Activated CD8-positive, alpha-beta T cell treated with anti-CD3 and anti-CD28 coated beads for 36 hours (primary cell): Measurements from ENCODE around the gene PLCH1. TPM values are rescaled to one million over a fixed set of nuclear protein-coding genes. Genes with fewer than 3 reads are reported as not detected.
"Not testable (repeated sequence)": the region's sequence is repeated elsewhere in the genome, so short reads cannot be mapped to it uniquely, and the experiment has no call there.

Experiments
- ATAC-seq: fragments of 200-7000 bp; cut with Tn5 transposase; one replicate; pipeline ENCODE4 v1.10.0; 2021; ENCODE audit warnings: mild to moderate bottlenecking, moderate library complexity
- CTCF ChIA-PET: fragments of 350-600 bp; sonication (Branson Sonifier 250); formaldehyde crosslinking; loops from one replicate; lab custom pipeline; 2021; ENCODE audit warnings: antibody characterized with exemption; lab: Charles Lee
- POLR2A ChIA-PET: fragments of 350-600 bp; sonication (Branson Sonifier 250); formaldehyde crosslinking; loops from one replicate; lab custom pipeline; 2021; ENCODE audit warnings: antibody characterized with exemption; lab: Charles Lee
- DNase-seq: peaks from one replicate; pipeline ENCODE4 v3.0.0-alpha.2; 2020
- H3K27ac Mint-ChIP-seq: one replicate; pipeline ENCODE4 v1.8.0; 2021; ENCODE audit warnings: mild to moderate bottlenecking, mixed read lengths
- H3K27me3 Mint-ChIP-seq: one replicate; pipeline ENCODE4 v1.8.0; 2021; ENCODE audit warnings: mixed read lengths
- H3K36me3 Mint-ChIP-seq: one replicate; pipeline ENCODE4 v1.8.0; 2021; ENCODE audit warnings: low read depth, mixed read lengths
- H3K4me1 Mint-ChIP-seq: one replicate; pipeline ENCODE4 v1.8.0; 2021; ENCODE audit warnings: low read depth, mixed read lengths
- H3K4me3 Mint-ChIP-seq: one replicate; pipeline ENCODE4 v1.8.0; 2021; ENCODE audit warnings: mild to moderate bottlenecking, moderate library complexity, mixed read lengths
- H3K9me3 Mint-ChIP-seq: one replicate; pipeline ENCODE4 v1.8.0; 2021; ENCODE audit warnings: mixed read lengths
- intact Hi-C: fragments of 100-400 bp; cut with micrococcal nuclease; formaldehyde crosslinking; loops from one replicate; pipeline ENCODE4 v1.10.0; 2022
- total RNA-seq, 2 experiments: library from RNA; stranded (reverse); gene quantifications; one replicate each; pipeline ENCODE4 v1.2.3, GENCODE V29; 2021
- TF ChIP-seq, protein P1 (sequence below): fragments of 200-600 bp; IDR thresholded peaks from one replicate; pipeline ENCODE4 v1.8.0; 2022; ENCODE audit warnings: antibody characterized with exemption, mild to moderate bottlenecking

Gene PLCH1
- total RNA-seq, 2 experiments from 2014 or later: 0.20 to 0.32 TPM

DNA sequence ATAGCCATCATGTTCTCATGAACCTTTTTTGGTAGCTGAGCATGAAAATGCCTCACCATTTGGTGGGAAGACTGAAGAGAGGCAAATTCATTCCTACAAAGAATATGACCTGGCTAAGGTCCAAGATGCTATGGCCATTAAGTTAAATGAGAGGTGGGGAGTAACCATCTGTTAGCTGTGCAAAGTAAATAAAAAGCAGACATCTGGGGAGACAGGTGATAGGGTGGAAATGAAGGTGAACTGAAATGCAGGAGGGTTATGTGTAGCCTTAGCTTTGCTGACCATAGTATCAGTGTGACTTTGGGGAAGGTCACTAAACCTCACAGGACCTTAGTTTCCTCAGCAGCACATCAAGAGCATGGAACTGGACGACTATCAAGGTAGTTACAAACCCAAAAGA lies 340.4 kb downstream of the PLCH1 start:
- Mint-ChIP-seq H3K9me3 (no peaks in the 10 kb centered on the region), H3K27me3 (no peaks in the 10 kb centered on the region), H3K36me3 (no peaks in the 10 kb centered on the region), H3K27ac (no peak overlapping the region), H3K4me1 (no peaks in the 10 kb centered on the region), H3K4me3 (no peak overlapping the region)
- TF ChIP-seq, protein P1, sequence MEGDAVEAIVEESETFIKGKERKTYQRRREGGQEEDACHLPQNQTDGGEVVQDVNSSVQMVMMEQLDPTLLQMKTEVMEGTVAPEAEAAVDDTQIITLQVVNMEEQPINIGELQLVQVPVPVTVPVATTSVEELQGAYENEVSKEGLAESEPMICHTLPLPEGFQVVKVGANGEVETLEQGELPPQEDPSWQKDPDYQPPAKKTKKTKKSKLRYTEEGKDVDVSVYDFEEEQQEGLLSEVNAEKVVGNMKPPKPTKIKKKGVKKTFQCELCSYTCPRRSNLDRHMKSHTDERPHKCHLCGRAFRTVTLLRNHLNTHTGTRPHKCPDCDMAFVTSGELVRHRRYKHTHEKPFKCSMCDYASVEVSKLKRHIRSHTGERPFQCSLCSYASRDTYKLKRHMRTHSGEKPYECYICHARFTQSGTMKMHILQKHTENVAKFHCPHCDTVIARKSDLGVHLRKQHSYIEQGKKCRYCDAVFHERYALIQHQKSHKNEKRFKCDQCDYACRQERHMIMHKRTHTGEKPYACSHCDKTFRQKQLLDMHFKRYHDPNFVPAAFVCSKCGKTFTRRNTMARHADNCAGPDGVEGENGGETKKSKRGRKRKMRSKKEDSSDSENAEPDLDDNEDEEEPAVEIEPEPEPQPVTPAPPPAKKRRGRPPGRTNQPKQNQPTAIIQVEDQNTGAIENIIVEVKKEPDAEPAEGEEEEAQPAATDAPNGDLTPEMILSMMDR: no peak
- ATAC-seq (no peak), DNase-seq (no peak)
- ChIA-PET CTCF (no interaction called here), POLR2A (no interaction called here)
- intact Hi-C loops: no loop called here

DNA sequence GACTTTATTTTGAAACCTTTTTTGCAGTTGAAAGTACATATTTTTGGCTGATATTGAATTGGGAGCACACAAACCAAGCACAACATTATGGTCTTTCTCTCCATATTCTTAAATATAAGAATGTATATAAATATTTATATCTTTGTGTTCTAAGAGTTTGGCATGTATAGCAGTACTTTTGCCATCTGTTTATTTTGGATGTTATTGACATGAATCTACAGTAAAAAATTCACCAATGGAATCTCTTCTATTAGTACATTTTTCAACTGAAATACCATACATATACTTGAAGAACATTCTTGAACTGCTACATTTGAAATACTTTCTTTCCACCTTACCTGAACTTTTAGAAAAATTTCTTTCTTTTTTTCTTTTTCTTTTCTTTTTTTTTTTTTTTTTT lies 342.2 kb downstream of the PLCH1 start:
- H3K36me3 Mint-ChIP-seq: no peaks in the 10 kb centered on the region
- POLR2A ChIA-PET: no interaction called here
- no peak for DNase-seq
- TF ChIP-seq, protein P1: no peak
- ATAC-seq: no peak
- H3K9me3 Mint-ChIP-seq: no peaks in the 10 kb centered on the region
- intact Hi-C loops: no loop called here
- H3K4me3 Mint-ChIP-seq: no peak overlapping the region
- no peaks in the 10 kb centered on the region for H3K27me3 Mint-ChIP-seq
- H3K4me1 Mint-ChIP-seq: no peaks in the 10 kb centered on the region
- H3K27ac Mint-ChIP-seq: no peak overlapping the region
- CTCF ChIA-PET: no interaction called here

DNA sequence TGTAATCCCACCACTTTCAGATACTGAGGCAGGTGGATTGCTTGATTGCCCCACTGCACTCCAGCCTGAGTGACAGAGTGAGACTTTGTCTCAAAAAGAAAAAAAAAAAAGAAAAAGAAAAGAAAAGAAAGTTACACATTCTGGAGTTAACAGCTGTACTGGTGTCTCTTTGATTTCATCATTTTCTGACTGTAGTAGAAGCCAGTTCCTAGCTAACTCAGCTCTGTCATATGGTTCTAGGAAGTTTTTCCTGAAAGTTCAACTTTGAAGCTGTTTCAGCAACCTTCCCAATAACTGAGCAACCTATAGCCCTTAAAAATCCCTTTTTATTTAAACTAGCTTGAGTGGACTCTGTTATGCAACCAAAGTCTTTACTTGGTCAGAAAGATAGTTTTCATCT lies 346.8 kb downstream of the PLCH1 start:
- no peak for DNase-seq
- no peak for ATAC-seq
- no peaks in the 10 kb centered on the region for H3K36me3 Mint-ChIP-seq
- no peaks in the 10 kb centered on the region for H3K9me3 Mint-ChIP-seq
- TF ChIP-seq, protein P1: no peak
- no peak overlapping the region for H3K27ac Mint-ChIP-seq
- no peak overlapping the region for H3K4me3 Mint-ChIP-seq
- no peaks in the 10 kb centered on the region for H3K4me1 Mint-ChIP-seq
- ChIA-PET CTCF (no interaction called here), POLR2A (interaction anchor here (0.6 kb wide), 1 partner anchor 127 kb away, joined by 3 read pairs; no protein-coding TSS in a partner anchor)
- intact Hi-C loops: no loop called here
- peaks cover 2% of the 10 kb centered on the region for H3K27me3 Mint-ChIP-seq

DNA sequence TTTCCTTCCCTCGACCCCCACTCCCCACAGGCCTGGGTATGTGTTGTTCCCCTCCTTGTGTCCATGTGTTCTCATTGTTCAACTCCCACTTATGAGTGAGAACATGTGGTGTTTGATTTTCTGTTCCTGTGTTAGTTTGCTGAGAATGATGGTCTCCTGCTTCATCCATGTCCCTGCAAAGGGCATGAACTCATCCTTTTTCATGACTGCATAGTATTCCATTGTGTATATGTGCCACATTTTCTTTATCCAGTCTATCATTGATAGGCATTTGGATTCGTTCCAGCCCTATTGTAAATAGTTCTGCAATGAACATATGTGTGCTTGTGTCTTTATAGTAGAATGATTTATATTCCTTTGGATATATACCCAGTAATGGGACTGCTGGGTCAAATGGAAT lies 350.0 kb downstream of the PLCH1 start:
- H3K9me3 Mint-ChIP-seq, intact Hi-C loops, ATAC-seq, H3K4me3 Mint-ChIP-seq, DNase-seq, H3K36me3 Mint-ChIP-seq, POLR2A ChIA-PET, H3K4me1 Mint-ChIP-seq, H3K27me3 Mint-ChIP-seq, CTCF ChIA-PET, H3K27ac Mint-ChIP-seq: not testable (repeated sequence)

DNA sequence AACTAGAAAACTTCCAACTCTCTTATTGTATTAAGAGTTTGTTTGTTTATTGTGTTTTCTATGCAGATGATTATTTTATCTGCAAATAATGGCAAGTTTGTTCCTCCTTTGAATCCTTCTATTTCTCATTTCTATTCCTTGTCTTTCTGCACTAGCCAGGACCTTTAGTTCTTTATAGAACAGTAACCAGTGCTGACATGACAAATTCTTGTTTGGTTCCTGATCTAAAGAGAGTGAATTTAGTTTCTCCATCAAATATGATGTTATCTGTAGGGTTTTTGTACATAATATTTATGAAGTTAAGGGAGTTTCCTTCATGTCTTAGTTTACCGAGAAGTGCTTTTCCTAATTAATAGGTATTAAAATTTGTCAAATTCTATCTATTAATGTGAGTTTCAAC lies 350.6 kb downstream of the PLCH1 start:
- intact Hi-C loops: no loop called here
- DNase-seq (no peak), ATAC-seq (no peak)
- no peaks in the 10 kb centered on the region for H3K4me1 Mint-ChIP-seq
- TF ChIP-seq, protein P1: no peak
- peaks cover 2% of the 10 kb centered on the region for H3K27me3 Mint-ChIP-seq
- H3K4me3 Mint-ChIP-seq: no peak overlapping the region
- no peaks in the 10 kb centered on the region for H3K36me3 Mint-ChIP-seq
- CTCF ChIA-PET: no interaction called here
- H3K27ac Mint-ChIP-seq: no peak overlapping the region
- POLR2A ChIA-PET: no interaction called here
- no peaks in the 10 kb centered on the region for H3K9me3 Mint-ChIP-seq

DNA sequence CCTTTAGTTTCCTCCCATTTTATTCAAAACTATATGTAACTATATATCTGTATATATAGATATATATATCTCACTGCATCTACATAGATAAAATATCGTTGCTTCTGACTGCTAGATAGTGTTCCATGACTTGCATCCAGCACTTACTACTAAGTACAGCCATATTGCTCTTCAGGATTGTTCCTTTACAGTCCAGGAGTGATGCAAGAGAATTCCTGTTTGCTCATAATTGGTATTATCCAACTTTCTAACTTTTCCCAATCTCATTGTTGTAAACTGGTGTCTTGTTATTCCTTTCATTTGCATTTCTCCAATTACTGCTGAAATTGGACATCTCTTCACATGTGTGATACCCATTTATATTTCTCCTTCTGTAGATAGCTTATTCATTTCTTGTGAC lies 351.6 kb downstream of the PLCH1 start:
- TF ChIP-seq, protein P1: no peak
- ATAC-seq (no peak), DNase-seq (no peak)
- H3K9me3 Mint-ChIP-seq: no peaks in the 10 kb centered on the region
- H3K4me1 Mint-ChIP-seq: no peaks in the 10 kb centered on the region
- no peak overlapping the region for H3K27ac Mint-ChIP-seq
- ChIA-PET CTCF (no interaction called here), POLR2A (no interaction called here)
- H3K36me3 Mint-ChIP-seq: no peaks in the 10 kb centered on the region
- no peak overlapping the region for H3K4me3 Mint-ChIP-seq
- peaks cover 2% of the 10 kb centered on the region for H3K27me3 Mint-ChIP-seq
- intact Hi-C loops: no loop called here
